Ovary (tissue), 3 donors: ENCODE data around the gene PIGO.

Source experiments
- EP300 ChIP-seq: sonication (generic); formaldehyde crosslinking; IDR thresholded peaks from one replicate; pipeline ENCODE4 v1.6.1; 2017; ENCODE audit warnings: antibody characterized with exemption
- TF ChIP-seq, protein P1 (sequence below), 3 donors: fragments of 450-650 bp in 2 of 3; fragments of 200-600 bp in 1 of 3; IDR thresholded peaks; one replicate each; pipeline versions ENCODE4 v1.5.1 to v1.8.0; 2016 to 2022; ENCODE audit warnings: antibody characterized with exemption in 3 of 3, mild to moderate bottlenecking in 1 of 3
- donor health status: DM: no; HTN: no; CAD: no.

DNA sequence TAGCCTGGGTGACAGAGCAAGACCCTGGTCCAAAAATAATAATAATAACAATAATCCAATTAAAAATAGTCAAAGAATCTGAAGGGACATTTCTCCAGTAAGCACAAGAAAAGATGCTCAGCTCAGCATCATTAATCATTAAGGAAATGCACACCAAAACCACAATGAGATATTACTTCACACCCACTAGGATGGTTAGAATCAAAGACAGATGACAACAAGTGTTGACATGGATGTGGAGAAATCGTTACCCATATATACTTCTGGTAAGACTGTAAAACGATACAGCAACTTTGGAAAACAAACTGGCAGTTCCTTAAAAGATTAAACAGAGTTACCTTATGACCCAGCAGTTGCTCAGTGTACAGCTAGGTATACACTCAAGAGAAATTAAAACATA is 11.3 kb downstream of the PIGO start:
- TF ChIP-seq, protein P1, sequence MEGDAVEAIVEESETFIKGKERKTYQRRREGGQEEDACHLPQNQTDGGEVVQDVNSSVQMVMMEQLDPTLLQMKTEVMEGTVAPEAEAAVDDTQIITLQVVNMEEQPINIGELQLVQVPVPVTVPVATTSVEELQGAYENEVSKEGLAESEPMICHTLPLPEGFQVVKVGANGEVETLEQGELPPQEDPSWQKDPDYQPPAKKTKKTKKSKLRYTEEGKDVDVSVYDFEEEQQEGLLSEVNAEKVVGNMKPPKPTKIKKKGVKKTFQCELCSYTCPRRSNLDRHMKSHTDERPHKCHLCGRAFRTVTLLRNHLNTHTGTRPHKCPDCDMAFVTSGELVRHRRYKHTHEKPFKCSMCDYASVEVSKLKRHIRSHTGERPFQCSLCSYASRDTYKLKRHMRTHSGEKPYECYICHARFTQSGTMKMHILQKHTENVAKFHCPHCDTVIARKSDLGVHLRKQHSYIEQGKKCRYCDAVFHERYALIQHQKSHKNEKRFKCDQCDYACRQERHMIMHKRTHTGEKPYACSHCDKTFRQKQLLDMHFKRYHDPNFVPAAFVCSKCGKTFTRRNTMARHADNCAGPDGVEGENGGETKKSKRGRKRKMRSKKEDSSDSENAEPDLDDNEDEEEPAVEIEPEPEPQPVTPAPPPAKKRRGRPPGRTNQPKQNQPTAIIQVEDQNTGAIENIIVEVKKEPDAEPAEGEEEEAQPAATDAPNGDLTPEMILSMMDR (IDR thresholded peaks at IDR 0.05) = no peak
- TF ChIP-seq EP300 = no peak
